H7 (cell line): ENCODE results near the gene TMEM170B. TPM values are rescaled to one million over a fixed set of nuclear protein-coding genes. Genes with fewer than 3 reads are reported as not detected.

Source experiments
- DNase-seq: peaks from one replicate; pipeline ENCODE4 v3.0.0; 2012
- H3K27me3 ChIP-seq: 2 replicates; pipeline ENCODE4 v1.6.0; 2011; ENCODE audit warnings: mild to moderate bottlenecking, low read length; ENCODE audit not compliant: control insufficient read depth, insufficient read depth
- H3K36me3 ChIP-seq: replicated peaks from 2 replicates; pipeline ENCODE4 v1.5.1; 2011; ENCODE audit warnings: low read length; ENCODE audit not compliant: control insufficient read depth, insufficient read depth
- H3K4me3 ChIP-seq: 2 replicates; pipeline ENCODE4 v1.5.1; 2011; ENCODE audit warnings: low read depth, mild to moderate bottlenecking, control low read depth, low read length, moderate library complexity; ENCODE audit not compliant: insufficient read depth
- total RNA-seq: library from RNA; depleted of rRNA; stranded (reverse); fragments of >200 nt; shearing (Covaris generic); gene quantifications from 2 replicates; pipeline ENCODE4 v1.2.3, GENCODE V29; 2014

Gene TMEM170B
- total RNA-seq, 1 experiment from 2014 or later, result 1.5 TPM

DNA sequence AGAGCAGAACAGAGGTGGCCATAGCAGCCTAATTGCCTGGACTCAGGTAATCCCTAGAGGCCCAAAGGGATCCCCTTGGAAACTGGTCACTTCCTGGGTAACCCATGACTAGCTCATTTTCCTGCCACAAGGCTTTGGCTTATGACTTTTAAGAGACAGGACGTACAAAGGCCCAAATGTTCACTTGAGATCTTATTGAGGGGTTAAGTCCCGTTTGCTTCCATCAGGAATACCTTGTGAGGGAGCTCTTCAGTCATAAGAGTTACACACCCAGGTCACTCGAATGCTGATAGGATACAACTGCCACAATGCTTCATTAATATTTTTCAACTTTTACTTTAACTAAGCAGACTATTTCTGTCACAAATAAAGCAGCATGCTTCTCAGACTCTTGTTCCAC is 51.7 kb downstream of the TMEM170B start:
- no peak for DNase-seq
- no peaks in the 10 kb centered on the region for H3K36me3 ChIP-seq
- H3K4me3 ChIP-seq, result no peak overlapping the region
- H3K27me3 ChIP-seq, result no peaks in the 10 kb centered on the region

- no peaks in the 10 kb centered on the region for H3K36me3 ChIP-seq
- H3K27me3 ChIP-seq, result no peaks in the 10 kb centered on the region
- no peak overlapping the region for H3K4me3 ChIP-seq
- DNase-seq, result no peak
Measured at GRCh38 chr6:11592294-11592906, 54.9 kb downstream of the TMEM170B start.

GRCh38 chr6:11593096-11593495 is 55.5 kb downstream of the TMEM170B start:
- Histone ChIP-seq H3K27me3 (no peaks in the 10 kb centered on the region), H3K36me3 (no peaks in the 10 kb centered on the region), H3K4me3 (no peak overlapping the region)
- no peak for DNase-seq

GRCh38 chr6:11595903-11596302 is 58.4 kb downstream of the TMEM170B start:
- H3K27me3 ChIP-seq, result no peaks in the 10 kb centered on the region
- H3K4me3 ChIP-seq, result no peak overlapping the region
- peak; percentile 67 for DNase-seq
- H3K36me3 ChIP-seq, result no peaks in the 10 kb centered on the region

DNA sequence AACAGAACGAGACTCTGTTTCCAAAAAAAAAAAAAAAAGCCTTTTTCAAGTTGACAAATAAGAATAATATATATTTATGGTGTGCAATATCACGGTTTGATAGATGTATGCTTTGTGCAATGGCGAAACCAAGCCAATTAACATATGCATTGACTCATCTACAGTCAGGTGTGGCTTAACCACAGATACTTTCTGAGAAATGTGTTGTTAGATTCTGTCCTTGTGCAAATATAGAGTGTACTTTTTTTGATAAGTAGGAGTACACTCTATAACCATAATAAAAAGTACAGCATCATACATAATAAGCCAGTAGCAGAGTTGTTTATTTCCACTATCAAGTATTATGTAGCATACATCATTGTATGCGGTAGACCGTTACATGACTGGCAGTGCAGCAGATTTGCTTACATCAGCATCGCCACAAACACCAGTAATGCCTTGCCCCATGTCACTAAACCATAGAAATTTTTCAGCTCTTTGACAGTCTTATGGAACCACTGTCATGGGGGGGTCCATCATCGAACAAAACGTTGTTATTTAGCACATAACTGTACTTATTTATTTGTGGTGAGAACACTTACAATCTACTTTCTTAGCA is 59.2 kb downstream of the TMEM170B start:
- Histone ChIP-seq H3K4me3 (no peak overlapping the region), H3K36me3 (no peaks in the 10 kb centered on the region), H3K27me3 (no peaks in the 10 kb centered on the region)
- DNase-seq, result no peak

GRCh38 chr6:11598687-11599086 is 61.1 kb downstream of the TMEM170B start:
- H3K4me3 ChIP-seq, result no peak overlapping the region
- H3K36me3 ChIP-seq, result no peaks in the 10 kb centered on the region
- no peak for DNase-seq
- no peaks in the 10 kb centered on the region for H3K27me3 ChIP-seq

GRCh38 chr6:11600251-11600650 is 62.7 kb downstream of the TMEM170B start:
- no peak for DNase-seq
- Histone ChIP-seq H3K27me3 (no peaks in the 10 kb centered on the region), H3K4me3 (no peak overlapping the region), H3K36me3 (no peaks in the 10 kb centered on the region)

DNA sequence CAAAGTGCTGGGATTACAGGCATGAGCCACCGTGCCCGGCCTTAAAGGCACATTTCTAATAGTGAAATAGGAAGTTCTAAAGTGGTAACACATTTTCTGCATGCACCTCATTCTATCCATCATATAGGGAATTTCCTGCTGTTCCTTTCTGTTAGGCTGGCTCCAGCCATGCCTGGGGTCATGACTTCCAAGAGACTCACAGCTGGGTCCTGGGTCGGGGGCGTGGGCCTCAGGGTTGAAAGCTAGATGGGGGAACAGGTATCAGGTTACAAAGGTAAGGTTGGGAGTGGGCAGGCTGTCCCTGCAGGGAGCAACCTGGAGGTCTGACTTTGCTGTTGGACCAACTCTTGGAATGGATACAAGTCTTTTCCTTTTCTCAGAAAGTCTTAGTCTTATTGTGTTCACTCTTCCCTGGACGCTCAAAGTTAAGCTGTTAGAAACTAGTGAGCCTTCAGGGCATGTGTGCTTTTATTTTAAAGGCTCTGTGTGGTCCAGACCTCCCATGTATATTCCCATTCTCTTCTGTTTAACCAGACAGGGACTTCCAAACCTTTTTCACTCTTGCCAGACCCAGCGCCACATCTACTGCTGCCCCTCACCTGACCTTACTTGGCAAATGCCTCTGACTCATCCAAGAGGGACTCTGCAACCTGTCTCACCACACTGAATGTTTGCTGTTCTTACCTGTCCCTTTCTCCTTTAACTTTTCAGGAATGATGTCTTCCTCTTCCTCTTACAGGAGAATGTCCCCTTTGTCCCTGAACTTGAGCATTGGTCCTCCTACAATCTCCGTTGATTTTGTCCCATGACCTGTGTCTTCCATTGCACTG is 64.4 kb downstream of the TMEM170B start:
- Histone ChIP-seq H3K4me3 (no peak overlapping the region), H3K36me3 (no peaks in the 10 kb centered on the region), H3K27me3 (no peaks in the 10 kb centered on the region)
- DNase-seq, result peak; percentile 59

GRCh38 chr6:11604215-11604614 is 66.7 kb downstream of the TMEM170B start:
- no peak overlapping the region for H3K4me3 ChIP-seq
- H3K36me3 ChIP-seq, result no peaks in the 10 kb centered on the region
- DNase-seq, result no peak
- no peaks in the 10 kb centered on the region for H3K27me3 ChIP-seq

GRCh38 chr6:11604836-11605506 is 67.4 kb downstream of the TMEM170B start:
- Histone ChIP-seq H3K27me3 (no peaks in the 10 kb centered on the region), H3K4me3 (no peak overlapping the region), H3K36me3 (no peaks in the 10 kb centered on the region)
- DNase-seq, result no peak

GRCh38 chr6:11605507-11605905 is 68.0 kb downstream of the TMEM170B start:
- H3K36me3 ChIP-seq, result no peaks in the 10 kb centered on the region
- no peak for DNase-seq
- no peaks in the 10 kb centered on the region for H3K27me3 ChIP-seq
- no peak overlapping the region for H3K4me3 ChIP-seq

DNA sequence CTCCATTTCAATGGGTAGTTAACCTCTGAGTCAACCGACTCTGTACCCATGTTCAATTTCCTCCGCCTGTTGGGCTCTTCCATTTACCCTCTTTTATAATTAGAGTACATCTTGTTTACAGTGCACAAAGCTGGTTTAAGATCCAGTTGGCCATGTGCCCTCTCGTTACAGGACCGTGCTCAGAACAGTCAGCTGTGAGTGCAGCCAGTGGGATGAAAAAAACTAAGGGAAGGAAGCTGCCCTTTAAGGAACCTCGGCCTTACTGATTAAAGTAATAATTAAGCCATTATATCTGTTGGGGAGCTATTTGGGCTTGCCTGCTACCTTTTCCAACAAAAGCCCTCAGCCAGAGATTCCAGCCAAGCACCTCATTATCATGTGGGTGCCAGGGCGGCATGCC is 68.8 kb downstream of the TMEM170B start:
- Histone ChIP-seq H3K27me3 (no peaks in the 10 kb centered on the region), H3K4me3 (no peak overlapping the region), H3K36me3 (no peaks in the 10 kb centered on the region)
- no peak for DNase-seq

DNA sequence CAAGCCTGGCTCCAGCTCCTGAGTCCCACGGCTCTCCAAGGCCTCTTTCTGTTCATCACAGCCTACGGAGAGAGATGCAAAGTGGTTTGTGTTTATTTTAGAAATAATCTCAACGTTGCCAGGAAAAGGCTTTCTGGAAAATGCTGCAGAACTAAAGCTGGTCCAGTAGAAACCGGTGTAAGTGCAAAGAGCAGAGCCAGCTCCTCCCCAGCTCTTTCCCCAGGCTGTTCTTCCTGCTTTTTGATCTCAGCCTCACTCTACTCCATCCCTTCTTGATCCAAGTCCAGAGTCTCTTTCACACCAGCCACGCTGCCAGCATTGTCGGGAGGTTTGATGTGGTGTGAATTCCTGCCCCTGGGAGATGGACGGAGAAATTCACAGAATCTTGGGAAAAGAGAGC is 69.8 kb downstream of the TMEM170B start:
- DNase-seq, result no peak
- Histone ChIP-seq H3K4me3 (no peak overlapping the region), H3K27me3 (no peaks in the 10 kb centered on the region), H3K36me3 (no peaks in the 10 kb centered on the region)

- DNase-seq, result no peak
- H3K4me3 ChIP-seq, result no peak overlapping the region
Measured at GRCh38 chr6:11608600-11609323, 71.2 kb downstream of the TMEM170B start.

More at GRCh38 chr6:11608600-11609323, 71.2 kb downstream of the TMEM170B start:
- Histone ChIP-seq H3K27me3 (no peaks in the 10 kb centered on the region), H3K36me3 (no peaks in the 10 kb centered on the region)
